IMR-90 (cell line): Measurements from ENCODE around the gene EEF1AKMT2. TPM values are rescaled to one million over a fixed set of nuclear protein-coding genes. Genes with fewer than 3 reads are reported as not detected.

Experiments
- ATAC-seq: fragments of 200-7000 bp; cut with Tn5 transposase; 2 replicates; pipeline ENCODE4 v1.9.1; 2020; ENCODE audit warnings: low read depth, mild to moderate bottlenecking, moderate library complexity
- BruUV-seq: library from RNA; stranded (reverse); fragments of 400-500 nt; replicated peaks from 2 replicates; lab custom pipeline; 2021; lab: Mats Ljungman, UMichigan
- CTCF ChIA-PET: fragments of 300-600 bp; formaldehyde crosslinking; extraction: SDS; loops from one replicate; lab custom pipeline; 2021; ENCODE audit warnings: antibody characterized with exemption; lab: Yijun Ruan, JAX
- POLR2A ChIA-PET: fragments of 300-600 bp; sonication (Branson Sonifier 250); formaldehyde crosslinking; loops from one replicate; lab custom pipeline; 2022; ENCODE audit warnings: antibody characterized with exemption; ENCODE audit not compliant: unreplicated experiment; lab: Charles Lee
- DNase-seq: peaks from one replicate; pipeline ENCODE4 v3.0.0; 2013
- H2AFZ ChIP-seq: replicated peaks from 2 replicates; pipeline ENCODE3; 2013; ENCODE audit warnings: low read length, mild to moderate bottlenecking; ENCODE audit not compliant: poor library complexity
- H2AK5ac ChIP-seq: 2 replicates; pipeline ENCODE4 v1.6.1; 2013; ENCODE audit warnings: low read depth, low read length, inconsistent platforms
- H2AK9ac ChIP-seq: replicated peaks from 2 replicates; pipeline ENCODE3; 2013; ENCODE audit warnings: mild to moderate bottlenecking, low read depth, low read length, moderate library complexity; ENCODE audit not compliant: poor library complexity
- H2BK120ac ChIP-seq: 2 replicates; pipeline ENCODE4 v1.6.1; 2013; ENCODE audit warnings: low read depth, low read length, inconsistent platforms
- H2BK15ac ChIP-seq: 3 replicates; pipeline ENCODE4 v1.6.1; 2013; ENCODE audit warnings: low read depth, low read length, inconsistent platforms
- H2BK20ac ChIP-seq: 2 replicates; pipeline ENCODE4 v1.6.1; 2013; ENCODE audit warnings: low read depth, mild to moderate bottlenecking, inconsistent platforms, low read length, moderate library complexity
- H2BK5ac ChIP-seq: 2 replicates; pipeline ENCODE4 v1.6.1; 2013; ENCODE audit warnings: mild to moderate bottlenecking, low read depth, low read length, inconsistent platforms; ENCODE audit not compliant: poor library complexity, severe bottlenecking
- H3K14ac ChIP-seq: replicated peaks from 2 replicates; pipeline ENCODE4 v1.6.1; 2013; ENCODE audit warnings: low read depth, low read length, inconsistent platforms
- H3K18ac ChIP-seq: 2 replicates; pipeline ENCODE4 v1.6.1; 2013; ENCODE audit warnings: low read depth, low read length, control low read depth
- H3K23ac ChIP-seq: 2 replicates; pipeline ENCODE4 v1.6.1; 2013; ENCODE audit warnings: low read depth, low read length, inconsistent platforms
- H3K27ac ChIP-seq: 2 replicates; pipeline ENCODE4 v1.5.1; 2013; ENCODE audit warnings: mild to moderate bottlenecking, control low read depth, low read length; ENCODE audit not compliant: insufficient read depth
- H3K27me3 ChIP-seq: 2 replicates; pipeline ENCODE4 v1.6.1; 2013; ENCODE audit warnings: low read length; ENCODE audit not compliant: control insufficient read depth, insufficient read depth
- H3K36me3 ChIP-seq: 2 replicates; pipeline ENCODE4 v1.6.1; 2013; ENCODE audit warnings: low read length, mixed read lengths; ENCODE audit not compliant: control insufficient read depth, insufficient read depth
- H3K4ac ChIP-seq: 2 replicates; pipeline ENCODE4 v1.6.1; 2013; ENCODE audit warnings: low read depth, low read length, inconsistent platforms
- H3K4me1 ChIP-seq: 2 replicates; pipeline ENCODE4 v1.6.1; 2013; ENCODE audit warnings: low read length, mixed read lengths; ENCODE audit not compliant: control insufficient read depth, insufficient read depth
- H3K4me2 ChIP-seq: 2 replicates; pipeline ENCODE4 v1.6.1; 2013; ENCODE audit warnings: low read depth, mild to moderate bottlenecking, control low read depth, low read length, moderate library complexity
- H3K4me3 ChIP-seq: 2 replicates; pipeline ENCODE4 v1.5.1; 2013; ENCODE audit warnings: low read depth, mild to moderate bottlenecking, control low read depth, low read length, moderate library complexity; ENCODE audit not compliant: insufficient read depth
- H3K56ac ChIP-seq: 2 replicates; pipeline ENCODE4 v1.6.1; 2013; ENCODE audit warnings: low read length, inconsistent platforms; ENCODE audit not compliant: insufficient read depth; ENCODE audit errors: extremely low read depth
- H3K79me1 ChIP-seq, 2 experiments: 2 replicates each; pipeline ENCODE4 v1.6.1; 2013; ENCODE audit warnings: low read length in 2 of 2, inconsistent platforms in 1 of 2, low read depth in 1 of 2
- H3K9ac ChIP-seq: 2 replicates; pipeline ENCODE4 v1.6.1; 2013; ENCODE audit warnings: low read depth, low read length, control low read depth
- H3K9me1 ChIP-seq: 2 replicates; pipeline ENCODE4 v1.6.1; 2013; ENCODE audit warnings: low read length, inconsistent platforms; ENCODE audit not compliant: insufficient read depth
- H3K9me3 ChIP-seq: 2 replicates; pipeline ENCODE4 v1.6.1; 2013; ENCODE audit warnings: low read length; ENCODE audit not compliant: control insufficient read depth, insufficient read depth
- H4K20me1 ChIP-seq: 2 replicates; pipeline ENCODE4 v1.6.1; 2013; ENCODE audit warnings: low read length, inconsistent platforms; ENCODE audit not compliant: insufficient read depth
- H4K5ac ChIP-seq: 2 replicates; pipeline ENCODE4 v1.6.1; 2013; ENCODE audit warnings: mild to moderate bottlenecking, low read depth, low read length, control low read depth
- H4K8ac ChIP-seq, 2 experiments: 2 replicates each; pipeline ENCODE4 v1.6.1; 2013; ENCODE audit warnings: low read depth in 2 of 2, low read length in 2 of 2, control low read depth in 1 of 2, inconsistent platforms in 1 of 2
- H4K91ac ChIP-seq: 2 replicates; pipeline ENCODE4 v1.6.1; 2013; ENCODE audit warnings: low read depth, low read length, inconsistent platforms; ENCODE audit not compliant: insufficient read depth
- BHLHE40 ChIP-seq: fragments of 150-350 bp; IDR thresholded peaks from 2 replicates; pipeline ENCODE4 v1.6.1; 2016; ENCODE audit warnings: mild to moderate bottlenecking, low read depth, low read length
- CHD1 ChIP-seq: IDR thresholded peaks from 2 replicates; pipeline ENCODE4 v1.6.1; 2012; ENCODE audit warnings: low read depth, low read length, improper control_type of control experiment
- ELK1 ChIP-seq: fragments of 150-350 bp; IDR thresholded peaks from 2 replicates; pipeline ENCODE4 v1.6.1; 2016; ENCODE audit warnings: low read depth, mild to moderate bottlenecking, low read length, moderate library complexity, borderline replicate concordance
- FOS ChIP-seq: fragments of 150-350 bp; IDR thresholded peaks from 2 replicates; pipeline ENCODE4 v1.6.1; 2016; ENCODE audit warnings: low read depth, low read length
- MAFK ChIP-seq: IDR thresholded peaks from 2 replicates; pipeline ENCODE4 v1.6.1; 2012; ENCODE audit warnings: low read depth, low read length, improper control_type of control experiment
- NFE2L2 ChIP-seq: fragments of 150-350 bp; IDR thresholded peaks from 2 replicates; pipeline ENCODE4 v1.6.1; 2016; ENCODE audit warnings: low read depth, mild to moderate bottlenecking, low read length
- RCOR1 ChIP-seq: IDR thresholded peaks from 2 replicates; pipeline ENCODE4 v1.6.1; 2012; ENCODE audit warnings: mild to moderate bottlenecking, low read length, improper control_type of control experiment; ENCODE audit not compliant: insufficient replicate concordance
- SMC3 ChIP-seq: fragments of 150-350 bp; IDR thresholded peaks from 2 replicates; pipeline ENCODE4 v1.6.1; 2016; ENCODE audit warnings: low read depth, mild to moderate bottlenecking, antibody characterized with exemption, low read length, moderate library complexity
- WGBS, 2 experiments: methylation state at CpG; one replicate each; pipeline versions ENCODE4 v1.1.5 to v1.1.7; 2013; ENCODE audit warnings: missing lambda C conversion rate in 2 of 2; ENCODE audit not compliant: insufficient read length in 1 of 2; ENCODE audit errors: extremely low coverage in 2 of 2; 5-methylcytosine and 5-hydroxymethylcytosine counted together
- dilution Hi-C: fragments of 300-500 bp; cut with HindIII; formaldehyde crosslinking; loops from one replicate; pipeline ENCODE4 v1.14.3; 2018; ENCODE audit warnings: low sequenced_read_pairs; ENCODE audit not compliant: unreplicated experiment
- in situ Hi-C: fragments of 300-500 bp; cut with MboI; formaldehyde crosslinking; loops from 3 replicates; pipeline ENCODE4 v1.14.3; 2019; ENCODE audit warnings: low sequenced_read_pairs, inconsistent platforms, mixed read lengths
- intact Hi-C: fragments of 100-400 bp; cut with micrococcal nuclease; formaldehyde crosslinking; loops from 2 replicates; pipeline ENCODE4 v1.10.0; 2022
- polyA plus RNA-seq, 3 experiments: library from polyadenylated mRNA; depleted of rRNA; stranded (reverse); fragments of >200 nt; gene quantifications; 2 replicates each; pipeline ENCODE4 v1.2.3, GENCODE V29; 2012; ENCODE audit warnings: low replicate concordance in 1 of 3
- total RNA-seq: library from RNA; depleted of rRNA; stranded (reverse); fragments of >200 nt; gene quantifications from 2 replicates; pipeline ENCODE4 v1.2.3, GENCODE V29; 2012

The EEF1AKMT2 gene
- total and polyA plus RNA-seq, 2 of the 4 experiments (the other 2 are of a cell fraction) = 9.7 to 12.7 TPM

GRCh38 chr10:124798781-124799180, 7.1 kb upstream of the EEF1AKMT2 start:
- no peak overlapping the region for H3K23ac ChIP-seq
- no peak overlapping the region for H3K9ac ChIP-seq
- no peaks in the 10 kb centered on the region for H3K4me1 ChIP-seq
- no peak overlapping the region for H3K4me2 ChIP-seq
- H2AFZ ChIP-seq = no peak overlapping the region
- WGBS, 2 experiments = 70% methylated on average over 3 of the region's 4 CpGs; no CpG with 5 or more reads in 1 of the 2 experiments
- H3K79me1 ChIP-seq = peaks cover 8 to 9% of the 10 kb centered on the region in 2 experiments
- TF ChIP-seq CHD1 (no peak), RCOR1 (no peak), FOS (no peak), SMC3 (no peak), NFE2L2 (no peak), MAFK (no peak), BHLHE40 (no peak), ELK1 (no peak)
- no peak overlapping the region for H3K4ac ChIP-seq
- no peak overlapping the region for H3K18ac ChIP-seq
- no peak overlapping the region for H2BK5ac ChIP-seq
- H3K9me3 ChIP-seq = no peaks in the 10 kb centered on the region
- H3K14ac ChIP-seq = no peak overlapping the region
- no peak overlapping the region for H3K4me3 ChIP-seq
- POLR2A ChIA-PET = no interaction called here
- H2BK15ac ChIP-seq = no peak overlapping the region
- H4K8ac ChIP-seq = no peak overlapping the region
- CTCF ChIA-PET = no interaction called here
- intact Hi-C loops (no loop called here), dilution Hi-C loops (no loop called here), in situ Hi-C loops (no loop called here)
- H2AK5ac ChIP-seq = no peak overlapping the region
- DNase-seq = no peak
- no peak overlapping the region for H3K27ac ChIP-seq
- no peak for ATAC-seq
- no TSS peak for BruUV-seq
- H4K20me1 ChIP-seq = no peaks in the 10 kb centered on the region
- H2BK120ac ChIP-seq = no peak overlapping the region
- H3K56ac ChIP-seq = no peak overlapping the region
- H3K36me3 ChIP-seq = no peaks in the 10 kb centered on the region
- H3K9me1 ChIP-seq = no peaks in the 10 kb centered on the region
- H3K27me3 ChIP-seq = no peaks in the 10 kb centered on the region; the same call in 1 of the 2 replicates
- H2BK20ac ChIP-seq = no peak overlapping the region
- no peak overlapping the region for H4K91ac ChIP-seq
- H2AK9ac ChIP-seq = no peak overlapping the region
- no peak overlapping the region for H4K5ac ChIP-seq
